ELF-1 (cell line): Measurements from ENCODE around the gene SDR42E1.

Experiments used
- DNase-seq: peaks from one replicate; pipeline ENCODE4 v3.0.0-alpha.2; 2016; ENCODE audit warnings: low read depth, low spot score

Gene SDR42E1

GRCh38 chr16:82011199-82011641, at the start of gene SDR42E1:
TSS of gene SDR42E1 (minus strand) at chr16:82011470. CDS start at chr16:82000858, 10,612 bp downstream.
- no peak for DNase-seq

GRCh38 chr16:82059983-82060421, 48.7 kb upstream of the SDR42E1 start:
- peak; percentile 16 for DNase-seq

DNA sequence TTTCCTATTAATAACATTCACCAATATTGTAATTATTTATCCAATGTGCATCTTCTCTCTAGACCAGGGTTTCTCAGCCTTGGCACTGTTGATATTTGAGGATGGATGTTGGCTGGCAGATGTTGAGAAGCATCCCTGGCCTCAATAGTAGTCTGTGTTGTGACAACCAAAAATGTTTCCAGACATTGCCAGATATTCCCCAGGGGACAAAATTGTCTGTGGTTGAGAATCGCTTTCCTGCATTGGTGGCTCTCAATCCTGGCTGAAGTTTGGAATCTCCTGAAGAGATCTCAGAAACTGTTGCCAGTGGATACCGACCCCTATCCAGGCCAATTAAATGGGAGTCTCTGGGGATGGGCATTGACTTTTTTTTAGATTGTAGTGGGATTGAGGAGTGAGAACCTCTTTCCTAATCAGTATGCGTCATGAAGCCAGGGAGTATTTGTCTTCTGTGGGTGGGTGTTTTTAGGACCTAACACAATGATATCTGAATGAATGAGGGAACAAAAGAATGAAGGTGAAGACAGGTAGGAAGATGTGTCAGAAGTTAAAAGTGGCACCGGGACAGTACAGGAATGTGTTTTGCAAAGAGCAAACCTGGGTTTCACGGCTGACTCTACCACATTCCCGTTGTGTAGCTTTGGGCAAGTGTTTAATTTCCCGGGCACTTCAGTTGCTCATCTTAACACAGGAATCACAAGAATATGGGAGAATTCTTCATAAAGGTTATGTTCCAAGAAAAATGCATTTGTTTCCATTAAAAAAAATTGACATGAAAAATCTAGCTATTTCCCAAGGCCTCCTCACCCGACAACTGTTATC, 48.1 kb upstream of the SDR42E1 start:
- DNase-seq, result no peak

- no peak for DNase-seq
These were observed 45.3 kb upstream of the SDR42E1 start for GRCh38 chr16:82056550-82056896.

GRCh38 chr16:82055728-82056549, 44.7 kb upstream of the SDR42E1 start:
- DNase-seq, result no peak

- DNase-seq, result no peak
These were observed 43.8 kb upstream of the SDR42E1 start for GRCh38 chr16:82055117-82055516.

- DNase-seq, result no peak
These were observed 40.4 kb upstream of the SDR42E1 start for GRCh38 chr16:82051656-82052055.

GRCh38 chr16:82050909-82051357, 39.7 kb upstream of the SDR42E1 start:
- no peak for DNase-seq

- no peak for DNase-seq
These were observed 39.2 kb upstream of the SDR42E1 start for GRCh38 chr16:82050506-82050905.

- DNase-seq, result peak; percentile 57
These were observed 38.2 kb upstream of the SDR42E1 start for GRCh38 chr16:82049484-82049883.

- DNase-seq, result no peak
These were observed 36.5 kb upstream of the SDR42E1 start for GRCh38 chr16:82047787-82048186.

GRCh38 chr16:82047374-82047773, 36.1 kb upstream of the SDR42E1 start:
- no peak for DNase-seq

DNA sequence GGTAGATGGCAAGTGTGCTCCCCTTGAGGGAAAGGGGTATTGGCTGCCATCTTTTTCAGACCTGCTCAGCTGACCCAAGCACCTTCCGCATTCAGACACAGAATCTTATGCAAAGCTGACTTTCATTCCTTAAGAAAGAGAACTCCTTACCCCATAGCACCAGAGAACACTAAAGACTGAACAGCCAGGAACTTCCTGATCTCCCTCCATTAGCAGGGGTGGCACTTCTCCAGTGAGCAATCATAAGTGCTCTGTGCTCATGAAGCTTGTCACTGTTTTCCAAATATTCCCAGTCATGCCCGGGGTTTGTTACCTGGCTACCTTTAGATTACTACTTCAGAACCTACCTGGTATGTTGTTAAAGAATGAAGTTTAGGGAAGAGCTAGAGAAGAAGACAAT, 35.7 kb upstream of the SDR42E1 start:
- no peak for DNase-seq

GRCh38 chr16:82046541-82046940, 35.3 kb upstream of the SDR42E1 start:
- no peak for DNase-seq

DNA sequence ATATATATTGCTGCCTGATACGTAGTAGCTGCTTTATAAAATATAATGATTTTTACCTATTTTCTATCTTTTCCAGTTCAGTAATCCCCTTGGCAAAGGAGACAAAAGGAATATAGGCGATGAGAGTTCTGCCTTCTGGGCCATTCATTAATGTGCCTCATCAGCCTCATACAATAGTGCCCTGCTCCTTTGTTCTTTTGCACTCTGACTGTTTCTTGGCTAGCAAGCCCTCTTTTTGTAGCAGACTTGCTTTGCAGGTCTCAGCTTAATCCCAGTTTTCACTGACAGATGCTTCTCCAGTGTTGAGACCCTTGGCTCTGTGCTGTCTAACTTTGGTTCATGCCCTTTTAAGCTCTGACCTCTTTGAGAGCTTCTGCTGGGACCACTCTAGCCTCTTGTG, 34.2 kb upstream of the SDR42E1 start:
- DNase-seq, result no peak

- no peak for DNase-seq
These were observed 33.3 kb upstream of the SDR42E1 start for GRCh38 chr16:82044585-82044911.

DNA sequence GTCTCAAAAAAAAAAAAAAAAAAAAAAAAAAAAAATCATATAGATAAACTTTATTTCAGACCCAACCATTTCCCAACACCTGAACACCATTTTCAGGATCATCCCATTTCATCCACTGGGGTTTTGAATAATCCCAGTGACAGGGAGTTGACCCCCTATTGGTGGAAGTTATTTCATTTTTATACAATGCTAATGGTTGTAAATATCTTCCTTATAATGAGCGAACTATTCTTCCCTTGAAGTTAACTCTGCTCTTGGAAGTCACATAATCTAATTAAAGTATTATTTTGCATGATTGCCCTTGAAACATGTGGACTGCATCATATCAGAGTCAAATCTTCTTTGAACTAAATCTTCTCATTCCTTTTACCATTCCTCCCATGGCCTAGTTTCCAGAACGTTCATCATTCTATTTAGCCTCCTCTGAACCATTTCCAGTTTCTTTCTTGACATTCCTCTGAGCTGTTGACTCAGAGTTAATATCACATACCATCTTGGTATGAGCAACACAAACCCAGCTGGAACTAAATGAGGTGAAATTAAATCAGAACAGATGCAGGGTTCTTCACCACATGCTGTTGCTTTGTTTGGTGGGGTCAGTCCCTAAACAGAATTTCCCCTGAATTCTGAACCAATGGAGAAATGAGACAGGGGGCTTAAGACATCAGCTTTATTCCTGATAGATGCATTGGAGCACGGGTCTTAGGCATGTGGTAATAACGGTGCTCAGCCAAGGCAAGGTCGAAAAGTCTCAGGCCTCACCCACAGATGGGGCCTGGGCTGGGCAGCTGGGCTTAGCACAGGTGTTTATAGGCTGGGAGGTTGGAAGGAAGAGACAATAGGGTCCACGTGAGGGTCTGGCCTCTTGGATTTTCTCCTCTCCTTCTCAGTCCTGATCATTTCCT, 32.7 kb upstream of the SDR42E1 start:
- no peak for DNase-seq

DNA sequence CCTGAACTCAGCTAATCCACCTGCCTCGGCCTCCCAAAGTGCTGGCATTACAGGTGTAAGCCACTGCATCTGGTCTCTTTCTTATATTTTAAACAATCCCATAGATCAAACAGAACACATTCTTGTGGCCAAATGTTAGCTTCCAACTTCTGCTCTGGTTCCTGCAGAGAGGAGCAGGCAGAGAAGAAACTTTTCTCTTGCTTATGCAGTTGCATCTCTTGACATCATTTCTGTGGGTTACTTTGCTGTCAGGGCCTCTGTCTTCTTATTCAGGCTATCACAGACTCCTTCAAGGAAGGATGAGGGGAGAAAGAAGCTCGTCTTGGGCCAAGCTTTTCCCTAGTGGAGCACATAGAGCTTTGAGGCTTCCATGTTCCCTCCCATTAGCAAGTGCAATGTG, 31.6 kb upstream of the SDR42E1 start:
- no peak for DNase-seq

GRCh38 chr16:82042144-82042543, 30.9 kb upstream of the SDR42E1 start:
- no peak for DNase-seq

DNA sequence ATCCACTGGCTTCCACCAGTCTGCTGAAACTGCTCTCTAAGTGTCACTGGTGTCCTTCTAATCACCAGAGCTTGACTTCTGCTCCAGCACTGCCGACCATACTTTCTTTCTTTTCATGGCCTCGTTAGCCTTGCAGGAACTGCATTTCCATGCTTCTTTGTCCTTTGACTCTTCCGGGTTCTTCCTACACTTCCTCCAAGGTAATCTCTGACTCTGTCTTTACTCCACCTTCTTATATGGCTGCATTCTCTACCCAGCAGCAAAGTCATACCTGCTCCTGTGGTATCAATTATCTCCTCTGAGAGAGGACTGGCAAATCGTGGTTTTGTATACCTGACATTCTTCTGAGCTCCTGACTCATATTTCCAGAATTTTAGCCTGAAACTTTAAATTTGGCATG, 30.3 kb upstream of the SDR42E1 start:
- DNase-seq, result no peak

DNA sequence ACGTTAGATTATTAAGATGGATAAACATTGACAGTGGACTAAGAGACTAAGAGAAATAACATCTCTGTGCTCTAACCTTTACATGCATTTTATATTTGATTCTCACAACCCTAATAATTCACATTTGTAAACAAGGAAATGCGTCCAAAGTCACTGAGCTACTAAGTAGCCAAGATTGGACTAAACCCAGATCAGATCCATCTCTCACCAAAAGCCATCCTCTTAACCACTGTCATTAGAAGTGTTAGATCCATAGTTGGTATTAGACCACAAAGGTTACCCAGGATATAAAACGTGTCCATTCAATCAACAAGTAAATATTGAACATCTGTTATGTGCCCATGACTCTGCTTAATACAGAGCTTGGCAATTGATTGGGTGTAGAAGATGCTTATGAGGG, 29.0 kb upstream of the SDR42E1 start:
- DNase-seq, result no peak

- DNase-seq, result no peak
These were observed 26.4 kb upstream of the SDR42E1 start for GRCh38 chr16:82037666-82038065.
